Lower lobe of right lung (tissue), 2 donors: ENCODE measurements around the gene KCND1. TPM values are rescaled to one million over a fixed set of nuclear protein-coding genes. Genes with fewer than 3 reads are reported as not detected.
A peak's percentile ranks its signal among the peaks of the same experiment; 100 is the strongest.

Experiments
- ATAC-seq, 2 donors: fragments of 200-7000 bp; cut with Tn5 transposase; one replicate each; pipeline ENCODE4 v1.9.1; 2020 to 2022; ENCODE audit warnings: mild to moderate bottlenecking in 2 of 2, moderate library complexity in 2 of 2
- DNase-seq: peaks from one replicate; pipeline ENCODE4 v3.0.0-alpha.2; 2020
- H3K27ac ChIP-seq: fragments of 200-600 bp; one replicate; pipeline ENCODE4 v1.8.0; 2022
- H3K27me3 ChIP-seq: fragments of 200-600 bp; one replicate; pipeline ENCODE4 v1.8.0; 2022; ENCODE audit warnings: low read depth
- H3K36me3 ChIP-seq: fragments of 200-600 bp; one replicate; pipeline ENCODE4 v1.8.0; 2022; ENCODE audit warnings: mild to moderate bottlenecking
- H3K4me1 ChIP-seq: fragments of 200-600 bp; one replicate; pipeline ENCODE4 v1.8.0; 2022
- H3K4me3 ChIP-seq: fragments of 200-600 bp; one replicate; pipeline ENCODE4 v1.8.0; 2022; ENCODE audit warnings: mild to moderate bottlenecking
- H3K9me3 ChIP-seq: fragments of 200-600 bp; one replicate; pipeline ENCODE4 v1.8.0; 2022
- intact Hi-C: fragments of 100-400 bp; cut with DNase I; formaldehyde crosslinking; loops from one replicate; pipeline ENCODE4 v1.11.0; 2022
- long read RNA-seq: library from polyadenylated mRNA; unstranded; transcript quantifications from one replicate; pipeline ENCODE4 v2.0.0, GENCODE V29; 2021
- total RNA-seq: library from RNA; stranded (reverse); fragmentation: NEBNext Ultra II Directional; extraction: Animal tissue kit (Norgen Biotek cat#: 25700); gene quantifications from one replicate; pipeline ENCODE4 v1.2.1, GENCODE V29; 2021
- TF ChIP-seq, protein P1 (sequence below): fragments of 200-600 bp; IDR thresholded peaks from one replicate; pipeline ENCODE4 v1.8.0; 2022; ENCODE audit warnings: antibody characterized with exemption, mild to moderate bottlenecking
- donor health status: DM: no; HTN: yes; CAD: no; lungs with severe emphysema.

KCND1 gene
- 1.8 TPM for total RNA-seq
- long read RNA-seq, full-length matches to known transcripts = 2 of 3 reads
- long read RNA-seq, partial matches to known transcripts = 1 of 3 reads
- long read RNA-seq, other reads (novel, unspliced or antisense) = 0 of 3 reads

DNA sequence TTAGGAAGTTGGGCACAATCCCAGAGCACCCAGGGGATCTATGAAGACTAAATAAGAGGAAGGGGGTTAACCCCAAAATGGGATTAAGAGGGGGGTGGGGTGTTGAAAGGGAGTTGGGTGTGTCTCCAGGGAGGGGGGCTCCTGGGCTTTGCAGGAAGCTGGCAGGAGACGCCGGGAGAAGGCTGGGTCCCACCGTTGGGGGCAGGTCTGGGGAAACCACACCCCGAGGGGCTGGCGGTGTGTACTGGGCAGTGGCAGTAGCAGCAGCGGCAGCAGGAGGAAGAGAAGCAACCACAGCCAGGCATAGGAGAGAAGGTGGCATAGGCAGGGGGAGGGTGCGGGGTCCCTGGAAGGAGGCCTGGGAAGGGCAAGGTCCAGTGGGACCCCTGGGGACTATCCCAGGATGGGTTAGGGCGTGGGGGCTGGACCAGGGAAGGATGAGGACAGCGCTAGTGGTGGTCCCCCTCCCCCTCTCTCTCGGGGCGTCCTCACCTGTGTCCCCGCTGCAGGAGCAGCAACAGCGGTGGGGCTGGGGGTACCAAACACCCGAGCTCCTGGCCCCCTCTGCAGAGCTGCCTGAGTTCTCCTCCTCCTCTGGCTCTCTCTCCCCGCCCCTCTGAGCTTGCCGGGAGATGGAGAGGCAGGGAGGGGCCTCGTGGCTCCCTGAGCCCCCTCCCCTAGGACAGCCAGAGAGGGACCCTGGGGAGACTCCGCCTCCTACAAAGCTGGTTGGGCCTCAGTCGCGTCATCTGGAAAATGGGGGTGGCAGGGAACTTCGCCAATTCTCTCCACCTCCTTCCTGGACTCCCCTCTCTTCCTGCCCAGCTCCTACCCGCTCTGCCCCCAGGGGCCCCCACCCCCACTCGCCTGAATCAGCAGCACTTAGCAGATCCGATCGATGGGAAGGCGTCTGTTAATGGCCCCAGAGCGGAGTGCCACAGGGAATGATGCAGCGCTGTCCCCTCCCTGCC is at the start of gene KCND1:
Gene KCND1 (minus strand): TSS at position 596 of the 971 bp plus-strand sequence. CDS start 1,573 bp downstream, outside the sequence.
- intact Hi-C loops = no loop called here
- H3K9me3 ChIP-seq = no peaks in the 10 kb centered on the region
- peaks cover 11% of the 10 kb centered on the region for H3K4me1 ChIP-seq
- peak within 1 kb of the TSS; percentile 36 for H3K27ac ChIP-seq
- peak within 1 kb of the TSS; percentile 38 for H3K4me3 ChIP-seq
- H3K36me3 ChIP-seq = peaks cover 25% of the 10 kb centered on the region
- H3K27me3 ChIP-seq = no peaks in the 10 kb centered on the region
- TF ChIP-seq, protein P1, sequence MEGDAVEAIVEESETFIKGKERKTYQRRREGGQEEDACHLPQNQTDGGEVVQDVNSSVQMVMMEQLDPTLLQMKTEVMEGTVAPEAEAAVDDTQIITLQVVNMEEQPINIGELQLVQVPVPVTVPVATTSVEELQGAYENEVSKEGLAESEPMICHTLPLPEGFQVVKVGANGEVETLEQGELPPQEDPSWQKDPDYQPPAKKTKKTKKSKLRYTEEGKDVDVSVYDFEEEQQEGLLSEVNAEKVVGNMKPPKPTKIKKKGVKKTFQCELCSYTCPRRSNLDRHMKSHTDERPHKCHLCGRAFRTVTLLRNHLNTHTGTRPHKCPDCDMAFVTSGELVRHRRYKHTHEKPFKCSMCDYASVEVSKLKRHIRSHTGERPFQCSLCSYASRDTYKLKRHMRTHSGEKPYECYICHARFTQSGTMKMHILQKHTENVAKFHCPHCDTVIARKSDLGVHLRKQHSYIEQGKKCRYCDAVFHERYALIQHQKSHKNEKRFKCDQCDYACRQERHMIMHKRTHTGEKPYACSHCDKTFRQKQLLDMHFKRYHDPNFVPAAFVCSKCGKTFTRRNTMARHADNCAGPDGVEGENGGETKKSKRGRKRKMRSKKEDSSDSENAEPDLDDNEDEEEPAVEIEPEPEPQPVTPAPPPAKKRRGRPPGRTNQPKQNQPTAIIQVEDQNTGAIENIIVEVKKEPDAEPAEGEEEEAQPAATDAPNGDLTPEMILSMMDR = no peak
- ATAC-seq = peak; percentile 37 to 64
- no peak for DNase-seq

DNA sequence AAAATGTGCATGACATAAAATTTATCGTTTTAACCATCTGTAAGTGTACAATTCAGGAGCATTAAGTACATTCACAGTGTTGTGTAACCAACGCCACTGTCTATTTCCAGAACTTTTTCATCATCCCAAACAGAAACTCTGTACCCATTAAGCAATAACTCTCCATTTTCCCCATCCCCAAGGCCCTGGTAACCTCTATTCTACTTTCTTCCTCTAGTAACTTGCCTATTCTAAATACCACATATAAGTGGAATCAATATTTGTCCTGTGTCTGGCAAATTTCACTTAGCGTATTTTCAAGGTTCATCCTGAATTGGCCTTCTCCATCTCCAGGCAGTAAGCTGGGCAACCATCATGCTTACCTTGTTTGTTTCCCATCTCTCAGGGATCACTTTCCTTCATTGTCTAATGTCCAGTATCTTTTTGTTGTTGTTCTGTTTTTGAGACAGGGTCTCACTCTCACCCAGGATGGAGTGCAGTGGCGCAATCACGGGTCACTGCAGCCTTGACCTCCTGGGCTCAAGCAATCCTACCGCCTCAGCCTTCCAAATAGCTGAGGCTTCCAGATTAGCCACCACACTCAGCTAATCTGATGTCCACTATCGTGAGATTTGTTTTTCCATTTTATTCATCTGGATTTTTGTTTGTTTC is 48.1 kb upstream of the KCND1 start:
- H3K27ac ChIP-seq = no peak overlapping the region
- no peaks in the 10 kb centered on the region for H3K4me1 ChIP-seq
- DNase-seq (no peak), ATAC-seq (no peak)
- H3K9me3 ChIP-seq = no peaks in the 10 kb centered on the region
- H3K4me3 ChIP-seq = no peak overlapping the region
- no peaks in the 10 kb centered on the region for H3K27me3 ChIP-seq
- TF ChIP-seq, protein P1 = no peak
- no peaks in the 10 kb centered on the region for H3K36me3 ChIP-seq
- intact Hi-C loops = no loop called here

DNA sequence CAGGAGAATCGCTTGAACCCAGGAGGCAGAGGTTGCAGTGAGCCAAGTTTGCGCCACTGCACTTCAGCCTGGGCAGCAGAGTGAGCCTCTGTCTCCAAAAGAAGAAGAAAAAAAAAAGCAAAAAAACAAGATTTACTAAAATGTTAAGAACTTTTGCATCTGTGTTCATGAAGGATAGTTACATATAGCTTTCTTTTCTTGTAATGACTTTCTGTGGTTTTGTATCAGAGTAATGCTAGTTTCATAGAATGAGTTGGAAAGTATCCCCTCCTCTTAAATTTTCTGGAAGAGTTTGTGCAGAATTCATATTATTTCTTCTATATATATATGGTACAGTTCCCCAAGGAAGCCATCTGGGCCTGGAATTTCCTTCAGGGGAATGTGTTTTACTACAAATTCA is 47.4 kb upstream of the KCND1 start:
- TF ChIP-seq, protein P1 = no peak
- DNase-seq (no peak), ATAC-seq (no peak)
- no peak overlapping the region for H3K4me3 ChIP-seq
- no peaks in the 10 kb centered on the region for H3K9me3 ChIP-seq
- H3K36me3 ChIP-seq = no peaks in the 10 kb centered on the region
- H3K27me3 ChIP-seq = no peaks in the 10 kb centered on the region
- no peak overlapping the region for H3K27ac ChIP-seq
- no peaks in the 10 kb centered on the region for H3K4me1 ChIP-seq
- intact Hi-C loops = no loop called here

DNA sequence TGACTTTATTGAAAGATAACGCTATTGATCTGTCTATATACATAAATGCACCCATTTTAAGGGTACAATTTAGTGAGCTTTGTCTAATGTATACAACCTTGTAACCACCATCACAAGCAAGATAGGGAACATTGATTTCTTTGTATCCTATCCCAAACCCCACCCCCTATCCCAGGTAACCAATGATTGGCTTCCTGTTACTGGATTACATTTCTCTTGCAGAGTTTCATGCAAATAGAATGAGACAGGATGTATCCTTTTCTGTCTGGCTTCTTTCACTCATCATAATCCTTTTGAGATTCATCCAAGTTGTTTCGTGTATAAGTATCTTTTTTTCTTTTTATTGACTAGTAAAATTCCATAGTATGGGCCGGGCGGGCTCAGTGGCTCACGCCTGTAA is 32.1 kb upstream of the KCND1 start:
- ATAC-seq (no peak), DNase-seq (no peak)
- H3K9me3 ChIP-seq = no peaks in the 10 kb centered on the region
- peaks cover under 1% of the 10 kb centered on the region for H3K36me3 ChIP-seq
- no peaks in the 10 kb centered on the region for H3K27me3 ChIP-seq
- no peaks in the 10 kb centered on the region for H3K4me1 ChIP-seq
- no peak overlapping the region for H3K27ac ChIP-seq
- TF ChIP-seq, protein P1 = no peak
- no peak overlapping the region for H3K4me3 ChIP-seq
- intact Hi-C loops = no loop called here

DNA sequence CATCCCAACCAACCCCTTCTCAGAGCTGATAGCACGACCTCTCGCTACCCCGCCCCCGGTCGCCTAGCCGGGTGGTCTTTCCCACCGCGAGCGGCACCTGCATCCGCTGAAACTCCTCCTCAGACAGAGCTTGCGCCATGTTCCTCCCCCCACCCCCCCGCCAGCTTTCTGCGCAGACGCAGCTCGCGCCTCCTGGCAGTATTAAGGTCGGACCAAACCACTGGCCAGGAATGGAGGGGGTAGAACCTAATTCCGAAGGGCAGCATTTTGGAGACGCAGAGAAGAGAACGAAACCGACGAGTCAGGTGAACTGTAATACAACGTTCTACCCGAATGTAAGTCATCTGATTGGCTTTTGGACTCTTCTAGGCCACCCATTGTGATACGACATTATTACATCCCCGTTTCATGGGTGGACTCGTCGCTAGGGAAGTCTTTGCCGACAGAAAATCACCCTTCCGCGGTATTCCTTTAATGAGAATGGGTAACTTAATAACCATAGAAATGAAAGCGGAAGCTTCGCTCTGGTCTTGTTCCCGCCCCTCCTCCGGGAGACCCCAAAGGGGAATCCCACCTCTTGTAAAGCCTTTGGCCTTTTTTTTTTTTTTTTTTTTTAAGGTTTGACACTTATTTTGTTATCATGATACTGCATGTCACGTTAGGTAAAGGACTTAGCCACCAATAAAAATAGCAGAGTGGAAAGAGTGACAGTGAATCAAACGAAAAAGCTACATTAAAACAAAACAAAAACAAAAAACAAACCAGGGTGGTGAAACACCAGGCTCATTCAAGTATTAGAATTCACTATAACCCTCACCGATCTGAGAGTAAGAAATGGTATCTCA is 30.7 kb upstream of the KCND1 start, which contains the start of gene GRIPAP1:
Gene GRIPAP1 (minus strand): TSS at position 174 of the 845 bp plus-strand sequence. CDS start 35 bp downstream, at position 139.
- Histone ChIP-seq H3K36me3 (peaks cover 11% of the 10 kb centered on the region), H3K4me1 (no peaks in the 10 kb centered on the region), H3K27ac (peak within 1 kb of the TSS; percentile 88), H3K4me3 (peak within 1 kb of the TSS; percentile 74), H3K9me3 (no peaks in the 10 kb centered on the region), H3K27me3 (no peaks in the 10 kb centered on the region)
- DNase-seq (peak; percentile 67), ATAC-seq (peak; percentile 96 to 97)
- TF ChIP-seq, protein P1 = no peak
- intact Hi-C loops = no loop called here
